GM12872 (cell line): ENCODE measurements around the gene PNKD.
A peak's percentile ranks its signal among the peaks of the same experiment; 100 is the strongest.

ENCODE experiments used
- CTCF ChIP-seq: IDR thresholded peaks from 3 replicates; pipeline ENCODE4 v1.5.1; 2011; ENCODE audit warnings: low read depth, mild to moderate bottlenecking, low read length, moderate library complexity; ENCODE audit not compliant: insufficient read depth

PNKD gene

GRCh38 chr2:218393750-218394290, 123.5 kb downstream of the PNKD start:
- no peak for TF ChIP-seq CTCF

GRCh38 chr2:218394298-218395089, 124.2 kb downstream of the PNKD start:
- TF ChIP-seq CTCF = no peak

GRCh38 chr2:218395090-218395444, 124.7 kb downstream of the PNKD start:
- no peak for TF ChIP-seq CTCF

GRCh38 chr2:218395456-218395825, 125.1 kb downstream of the PNKD start:
- TF ChIP-seq CTCF = no peak

GRCh38 chr2:218395826-218396687, 125.7 kb downstream of the PNKD start:
- peak; percentile 76 for TF ChIP-seq CTCF
